WTC11 (cell line): ENCODE measurements around the gene SEMA3F. TPM values are rescaled to one million over a fixed set of nuclear protein-coding genes. Genes with fewer than 3 reads are reported as not detected.

Source experiments
- ATAC-seq: fragments of 200-7000 bp; cut with Tn5 transposase; 2 replicates; pipeline ENCODE4 v1.10.0; 2021; ENCODE audit warnings: mild to moderate bottlenecking, moderate library complexity
- CTCF ChIA-PET: fragments of 300-600 bp; sonication (Branson Sonifier 250); formaldehyde crosslinking; loops from one replicate; lab custom pipeline; 2021; ENCODE audit warnings: antibody characterized with exemption; lab: Charles Lee
- POLR2A ChIA-PET: fragments of 350-600 bp; sonication (Branson Sonifier 250); formaldehyde crosslinking; loops from one replicate; lab custom pipeline; 2021; ENCODE audit warnings: antibody characterized with exemption; lab: Charles Lee
- DNase-seq: peaks from one replicate; pipeline ENCODE4 v3.0.0; 2021; ENCODE audit warnings: low spot score
- H3K27ac Mint-ChIP-seq: 2 replicates; pipeline ENCODE4 v1.8.0; 2021; ENCODE audit warnings: mixed read lengths
- H3K27me3 Mint-ChIP-seq: 2 replicates; pipeline ENCODE4 v1.8.0; 2021; ENCODE audit warnings: low read depth, mild to moderate bottlenecking, moderate library complexity, mixed read lengths
- H3K36me3 Mint-ChIP-seq: 2 replicates; pipeline ENCODE4 v1.8.0; 2021; ENCODE audit warnings: mixed read lengths
- H3K4me1 Mint-ChIP-seq: 2 replicates; pipeline ENCODE4 v1.8.0; 2022; ENCODE audit warnings: mixed read lengths
- H3K4me3 Mint-ChIP-seq: 2 replicates; pipeline ENCODE4 v1.8.0; 2021; ENCODE audit warnings: mild to moderate bottlenecking, moderate library complexity, mixed read lengths
- H3K9me3 Mint-ChIP-seq: 2 replicates; pipeline ENCODE4 v1.8.0; 2021; ENCODE audit warnings: mixed read lengths
- FOXK1 ChIP-seq: sonication (generic); formaldehyde crosslinking; IDR thresholded peaks from 2 replicates; pipeline ENCODE4 v1.8.0; 2022; ENCODE audit warnings: mild to moderate bottlenecking, moderate library complexity, missing genetic modification reagents
- FOXP4 ChIP-seq: sonication (generic); formaldehyde crosslinking; IDR thresholded peaks from 2 replicates; pipeline ENCODE4 v1.8.0; 2022; ENCODE audit warnings: mild to moderate bottlenecking, missing genetic modification reagents
- GABPB1 ChIP-seq: sonication (generic); formaldehyde crosslinking; IDR thresholded peaks from 2 replicates; pipeline ENCODE4 v1.8.1; 2023; ENCODE audit warnings: mild to moderate bottlenecking, missing genetic modification reagents
- MXD4 ChIP-seq: fragments of 250-450 bp; sonication (Bioruptor Pico); IDR thresholded peaks from 2 replicates; pipeline ENCODE4 v1.8.0; 2021; ENCODE audit warnings: mild to moderate bottlenecking, moderate library complexity, borderline replicate concordance
- MYBL2 ChIP-seq: sonication (generic); formaldehyde crosslinking; IDR thresholded peaks from 2 replicates; pipeline ENCODE4 v1.8.1; 2023; ENCODE audit warnings: mild to moderate bottlenecking, moderate library complexity, missing genetic modification reagents
- NFATC4 ChIP-seq: fragments of 250-450 bp; sonication (Bioruptor Pico); IDR thresholded peaks from 2 replicates; pipeline ENCODE4 v1.9.0; 2021; ENCODE audit warnings: mild to moderate bottlenecking
- SMAD4 ChIP-seq: sonication (generic); formaldehyde crosslinking; IDR thresholded peaks from 2 replicates; pipeline ENCODE4 v1.8.0; 2022; ENCODE audit warnings: mild to moderate bottlenecking, missing genetic modification reagents
- ZNF138 ChIP-seq: sonication (generic); formaldehyde crosslinking; conservative IDR thresholded peaks from 2 replicates; pipeline ENCODE4 v1.8.1; 2022; ENCODE audit warnings: mild to moderate bottlenecking, moderate library complexity, missing genetic modification reagents
- ZNF317 ChIP-seq: sonication (generic); formaldehyde crosslinking; IDR thresholded peaks from 2 replicates; pipeline ENCODE4 v1.8.1; 2023; ENCODE audit warnings: low read depth, mild to moderate bottlenecking, moderate library complexity, missing genetic modification reagents, borderline replicate concordance
- ZNF416 ChIP-seq: fragments of 250-450 bp; sonication (Bioruptor Pico); IDR thresholded peaks from 2 replicates; pipeline ENCODE4 v1.9.0; 2021; ENCODE audit warnings: mild to moderate bottlenecking, inconsistent platforms
- total RNA-seq: library from RNA; stranded (reverse); gene quantifications from 3 replicates; pipeline ENCODE4 v1.2.3, GENCODE V29; 2021
- TF ChIP-seq, protein P1 (sequence below): sonication (generic); formaldehyde crosslinking; IDR thresholded peaks from 2 replicates; pipeline ENCODE4 v1.8.1; 2023; ENCODE audit warnings: mild to moderate bottlenecking, missing genetic modification reagents, moderate library complexity
- TF ChIP-seq, protein P2 (sequence below): sonication (generic); formaldehyde crosslinking; conservative IDR thresholded peaks from 2 replicates; pipeline ENCODE4 v1.8.1; 2022; ENCODE audit warnings: mild to moderate bottlenecking, missing genetic modification reagents
- TF ChIP-seq, protein P3 (sequence below): fragments of 250-450 bp; sonication (Bioruptor Pico); IDR thresholded peaks from 2 replicates; pipeline ENCODE4 v1.9.0; 2021; ENCODE audit warnings: mild to moderate bottlenecking
- TF ChIP-seq, protein P4 (sequence below): sonication (generic); formaldehyde crosslinking; IDR thresholded peaks from 2 replicates; pipeline ENCODE4 v1.8.0; 2023; ENCODE audit warnings: missing genetic modification reagents, mild to moderate bottlenecking, borderline replicate concordance
- TF ChIP-seq, protein P5 (sequence below): sonication (generic); formaldehyde crosslinking; IDR thresholded peaks from 2 replicates; pipeline ENCODE4 v1.8.0; 2023; ENCODE audit warnings: missing genetic modification reagents

SEMA3F gene
- total RNA-seq, 1 experiment from 2014 or later, result 49.0 TPM

- TF ChIP-seq, protein P1, sequence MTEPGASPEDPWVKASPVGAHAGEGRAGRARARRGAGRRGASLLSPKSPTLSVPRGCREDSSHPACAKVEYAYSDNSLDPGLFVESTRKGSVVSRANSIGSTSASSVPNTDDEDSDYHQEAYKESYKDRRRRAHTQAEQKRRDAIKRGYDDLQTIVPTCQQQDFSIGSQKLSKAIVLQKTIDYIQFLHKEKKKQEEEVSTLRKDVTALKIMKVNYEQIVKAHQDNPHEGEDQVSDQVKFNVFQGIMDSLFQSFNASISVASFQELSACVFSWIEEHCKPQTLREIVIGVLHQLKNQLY (CRISPR knock-in tag), result no peak
- TF ChIP-seq ZNF416 (CRISPR knock-in tag), result no peak
- no peak for TF ChIP-seq FOXK1
- TF ChIP-seq, protein P2, sequence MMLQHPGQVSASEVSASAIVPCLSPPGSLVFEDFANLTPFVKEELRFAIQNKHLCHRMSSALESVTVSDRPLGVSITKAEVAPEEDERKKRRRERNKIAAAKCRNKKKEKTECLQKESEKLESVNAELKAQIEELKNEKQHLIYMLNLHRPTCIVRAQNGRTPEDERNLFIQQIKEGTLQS (CRISPR knock-in tag), result no peak
- TF ChIP-seq, protein P3, sequence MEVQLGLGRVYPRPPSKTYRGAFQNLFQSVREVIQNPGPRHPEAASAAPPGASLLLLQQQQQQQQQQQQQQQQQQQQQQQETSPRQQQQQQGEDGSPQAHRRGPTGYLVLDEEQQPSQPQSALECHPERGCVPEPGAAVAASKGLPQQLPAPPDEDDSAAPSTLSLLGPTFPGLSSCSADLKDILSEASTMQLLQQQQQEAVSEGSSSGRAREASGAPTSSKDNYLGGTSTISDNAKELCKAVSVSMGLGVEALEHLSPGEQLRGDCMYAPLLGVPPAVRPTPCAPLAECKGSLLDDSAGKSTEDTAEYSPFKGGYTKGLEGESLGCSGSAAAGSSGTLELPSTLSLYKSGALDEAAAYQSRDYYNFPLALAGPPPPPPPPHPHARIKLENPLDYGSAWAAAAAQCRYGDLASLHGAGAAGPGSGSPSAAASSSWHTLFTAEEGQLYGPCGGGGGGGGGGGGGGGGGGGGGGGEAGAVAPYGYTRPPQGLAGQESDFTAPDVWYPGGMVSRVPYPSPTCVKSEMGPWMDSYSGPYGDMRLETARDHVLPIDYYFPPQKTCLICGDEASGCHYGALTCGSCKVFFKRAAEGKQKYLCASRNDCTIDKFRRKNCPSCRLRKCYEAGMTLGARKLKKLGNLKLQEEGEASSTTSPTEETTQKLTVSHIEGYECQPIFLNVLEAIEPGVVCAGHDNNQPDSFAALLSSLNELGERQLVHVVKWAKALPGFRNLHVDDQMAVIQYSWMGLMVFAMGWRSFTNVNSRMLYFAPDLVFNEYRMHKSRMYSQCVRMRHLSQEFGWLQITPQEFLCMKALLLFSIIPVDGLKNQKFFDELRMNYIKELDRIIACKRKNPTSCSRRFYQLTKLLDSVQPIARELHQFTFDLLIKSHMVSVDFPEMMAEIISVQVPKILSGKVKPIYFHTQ (CRISPR knock-in tag), result no peak
- TF ChIP-seq SMAD4 (CRISPR knock-in tag), result no peak
- Mint-ChIP-seq H3K4me3 (no peak overlapping the region), H3K27me3 (peaks cover 4% of the 10 kb centered on the region), H3K27ac (peak overlapping the region; percentile 13; the same call in 1 of the 2 replicates), H3K9me3 (no peaks in the 10 kb centered on the region), H3K4me1 (peaks cover 26% of the 10 kb centered on the region), H3K36me3 (no peaks in the 10 kb centered on the region)
- DNase-seq (no peak), ATAC-seq (no peak)
- ChIA-PET POLR2A (no interaction called here), CTCF (interaction anchor here (0.6 to 17.1 kb wide), 4 partner anchors 9 to 37 kb away, joined by 3 to 604 read pairs (median 82); partner anchors contain the start of gene GNAT1)
Observed at GRCh38 chr3:50230794-50231125, 75.6 kb downstream of the SEMA3F start.

DNA sequence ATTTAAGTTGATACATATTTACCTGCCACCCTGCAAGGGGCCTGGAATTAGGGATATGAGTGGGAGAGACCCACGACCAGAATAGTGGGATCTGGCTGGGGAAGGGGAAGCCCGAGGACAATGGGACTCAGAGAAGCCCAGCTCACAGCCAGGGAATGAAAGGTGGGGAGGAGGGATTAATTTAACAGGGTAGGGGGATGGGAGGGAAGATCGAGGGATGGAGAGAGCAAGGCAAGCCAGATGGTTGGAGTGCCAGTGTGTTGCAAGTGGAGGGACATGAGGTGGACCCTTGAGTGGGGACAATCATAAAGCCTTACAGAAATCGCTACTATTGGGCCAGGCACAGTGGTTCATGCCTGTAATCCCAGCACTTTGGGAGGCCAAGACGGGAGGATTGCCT is 76.5 kb downstream of the SEMA3F start:
- DNase-seq, result no peak
- peaks cover 4% of the 10 kb centered on the region for H3K27me3 Mint-ChIP-seq

DNA sequence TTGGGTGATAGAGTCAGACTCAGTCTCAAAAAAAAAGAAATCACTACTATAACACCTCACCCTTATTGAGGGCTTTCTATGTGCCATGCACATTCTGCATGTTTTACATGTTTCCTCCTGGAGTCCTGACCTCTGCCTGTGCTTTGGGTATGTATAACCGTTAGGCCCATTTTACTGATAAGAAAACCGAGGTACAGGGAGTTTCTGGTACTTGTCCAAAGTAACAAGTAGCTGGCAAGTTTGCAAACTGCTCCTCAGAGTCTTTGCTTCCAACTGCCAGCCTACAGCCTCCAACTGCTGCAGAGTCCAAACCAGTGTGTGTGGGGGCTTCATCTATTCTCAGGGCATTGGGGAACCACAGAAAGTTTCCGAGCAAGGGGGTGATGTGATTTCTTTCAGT is 77.2 kb downstream of the SEMA3F start:
- TF ChIP-seq MYBL2 (CRISPR knock-in tag) (no peak), ZNF317 (CRISPR knock-in tag) (no peak), GABPB1 (CRISPR knock-in tag) (no peak), ZNF138 (CRISPR knock-in tag) (no peak)
- TF ChIP-seq, protein P4, sequence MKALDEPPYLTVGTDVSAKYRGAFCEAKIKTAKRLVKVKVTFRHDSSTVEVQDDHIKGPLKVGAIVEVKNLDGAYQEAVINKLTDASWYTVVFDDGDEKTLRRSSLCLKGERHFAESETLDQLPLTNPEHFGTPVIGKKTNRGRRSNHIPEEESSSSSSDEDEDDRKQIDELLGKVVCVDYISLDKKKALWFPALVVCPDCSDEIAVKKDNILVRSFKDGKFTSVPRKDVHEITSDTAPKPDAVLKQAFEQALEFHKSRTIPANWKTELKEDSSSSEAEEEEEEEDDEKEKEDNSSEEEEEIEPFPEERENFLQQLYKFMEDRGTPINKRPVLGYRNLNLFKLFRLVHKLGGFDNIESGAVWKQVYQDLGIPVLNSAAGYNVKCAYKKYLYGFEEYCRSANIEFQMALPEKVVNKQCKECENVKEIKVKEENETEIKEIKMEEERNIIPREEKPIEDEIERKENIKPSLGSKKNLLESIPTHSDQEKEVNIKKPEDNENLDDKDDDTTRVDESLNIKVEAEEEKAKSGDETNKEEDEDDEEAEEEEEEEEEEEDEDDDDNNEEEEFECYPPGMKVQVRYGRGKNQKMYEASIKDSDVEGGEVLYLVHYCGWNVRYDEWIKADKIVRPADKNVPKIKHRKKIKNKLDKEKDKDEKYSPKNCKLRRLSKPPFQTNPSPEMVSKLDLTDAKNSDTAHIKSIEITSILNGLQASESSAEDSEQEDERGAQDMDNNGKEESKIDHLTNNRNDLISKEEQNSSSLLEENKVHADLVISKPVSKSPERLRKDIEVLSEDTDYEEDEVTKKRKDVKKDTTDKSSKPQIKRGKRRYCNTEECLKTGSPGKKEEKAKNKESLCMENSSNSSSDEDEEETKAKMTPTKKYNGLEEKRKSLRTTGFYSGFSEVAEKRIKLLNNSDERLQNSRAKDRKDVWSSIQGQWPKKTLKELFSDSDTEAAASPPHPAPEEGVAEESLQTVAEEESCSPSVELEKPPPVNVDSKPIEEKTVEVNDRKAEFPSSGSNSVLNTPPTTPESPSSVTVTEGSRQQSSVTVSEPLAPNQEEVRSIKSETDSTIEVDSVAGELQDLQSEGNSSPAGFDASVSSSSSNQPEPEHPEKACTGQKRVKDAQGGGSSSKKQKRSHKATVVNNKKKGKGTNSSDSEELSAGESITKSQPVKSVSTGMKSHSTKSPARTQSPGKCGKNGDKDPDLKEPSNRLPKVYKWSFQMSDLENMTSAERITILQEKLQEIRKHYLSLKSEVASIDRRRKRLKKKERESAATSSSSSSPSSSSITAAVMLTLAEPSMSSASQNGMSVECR (CRISPR knock-in tag), result no peak
- TF ChIP-seq, protein P5, sequence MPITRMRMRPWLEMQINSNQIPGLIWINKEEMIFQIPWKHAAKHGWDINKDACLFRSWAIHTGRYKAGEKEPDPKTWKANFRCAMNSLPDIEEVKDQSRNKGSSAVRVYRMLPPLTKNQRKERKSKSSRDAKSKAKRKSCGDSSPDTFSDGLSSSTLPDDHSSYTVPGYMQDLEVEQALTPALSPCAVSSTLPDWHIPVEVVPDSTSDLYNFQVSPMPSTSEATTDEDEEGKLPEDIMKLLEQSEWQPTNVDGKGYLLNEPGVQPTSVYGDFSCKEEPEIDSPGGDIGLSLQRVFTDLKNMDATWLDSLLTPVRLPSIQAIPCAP, result no peak
- TF ChIP-seq, all 79 proteins: peak for 0
- Mint-ChIP-seq H3K4me1 (peaks cover 24% of the 10 kb centered on the region), H3K4me3 (no peak overlapping the region), H3K36me3 (no peaks in the 10 kb centered on the region), H3K9me3 (no peaks in the 10 kb centered on the region), H3K27ac (no peak overlapping the region), H3K27me3 (no peaks in the 10 kb centered on the region)
- ChIA-PET POLR2A (no interaction called here), CTCF (interaction anchor here (2.5 kb wide), 1 partner anchor 15 kb away, joined by 13 read pairs; no protein-coding TSS in a partner anchor)
- DNase-seq, result no peak
- ATAC-seq, result no peak

More for the DNA sequence above, 76.5 kb downstream of the SEMA3F start:
- CTCF ChIA-PET, result interaction anchor here (6.8 to 17.1 kb wide), 2 partner anchors 15 to 38 kb away, joined by 154 to 604 read pairs; partner anchors contain the start of gene GNAT1
- H3K27ac Mint-ChIP-seq, result no peak overlapping the region
- H3K36me3 Mint-ChIP-seq, result no peaks in the 10 kb centered on the region
- peaks cover 22% of the 10 kb centered on the region for H3K4me1 Mint-ChIP-seq
- POLR2A ChIA-PET, result no interaction called here
- no peak overlapping the region for H3K4me3 Mint-ChIP-seq
- no peaks in the 10 kb centered on the region for H3K9me3 Mint-ChIP-seq
- TF ChIP-seq MXD4 (CRISPR knock-in tag) (no peak), NFATC4 (CRISPR knock-in tag) (no peak), FOXP4 (CRISPR knock-in tag) (no peak)
- ATAC-seq, result no peak
